Measurements from ENCODE around the gene TLR6.
"Not testable (repeated sequence)": the region's sequence is repeated elsewhere in the genome, so short reads cannot be mapped to it uniquely, and the experiment has no call there.

The TLR6 gene

DNA sequence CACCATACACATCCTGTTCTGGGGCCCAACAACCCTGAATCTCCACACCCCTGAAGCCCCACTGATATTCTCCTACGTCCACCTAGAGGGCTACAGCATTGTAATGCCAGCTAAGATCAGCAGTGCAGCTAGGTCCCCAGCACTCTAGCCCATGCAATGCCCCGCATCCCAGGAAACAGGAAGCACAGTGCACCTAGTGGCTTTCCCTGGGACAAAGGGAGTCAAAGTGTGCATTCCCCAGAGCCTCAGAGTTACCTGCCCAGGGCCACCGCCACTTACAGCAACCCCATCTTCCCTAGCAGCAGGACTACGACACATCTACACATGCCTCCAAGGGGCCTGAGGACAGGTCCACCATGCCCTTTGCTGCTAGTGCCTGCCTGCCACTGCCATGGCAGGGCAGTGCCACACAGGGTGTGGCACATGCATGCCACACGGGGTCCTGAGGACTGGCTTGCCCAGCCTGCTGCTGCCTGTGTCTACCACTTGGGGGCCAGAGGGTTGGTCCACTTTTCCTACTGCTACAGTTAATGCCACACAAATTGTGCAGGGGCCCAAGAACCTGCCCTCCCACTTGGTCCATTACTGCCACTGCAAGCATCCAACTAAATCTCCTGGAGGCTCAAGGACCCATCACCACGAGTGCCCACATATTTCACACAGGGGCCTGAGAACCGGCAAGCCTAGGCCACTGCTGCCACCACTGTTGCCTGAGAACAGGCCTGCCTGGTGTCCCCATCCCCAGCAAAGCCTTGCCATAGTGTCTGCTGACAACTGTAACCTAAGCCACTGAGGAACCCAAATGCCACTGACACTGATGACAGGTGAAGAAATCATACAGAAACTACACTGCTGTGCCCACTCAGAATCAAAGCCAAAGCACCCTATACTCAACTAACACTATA, 23.7 kb downstream of the TLR6 start:
- no peak for DNase-seq
- intact Hi-C loops (cut with DNase I), result no loop called here

DNA sequence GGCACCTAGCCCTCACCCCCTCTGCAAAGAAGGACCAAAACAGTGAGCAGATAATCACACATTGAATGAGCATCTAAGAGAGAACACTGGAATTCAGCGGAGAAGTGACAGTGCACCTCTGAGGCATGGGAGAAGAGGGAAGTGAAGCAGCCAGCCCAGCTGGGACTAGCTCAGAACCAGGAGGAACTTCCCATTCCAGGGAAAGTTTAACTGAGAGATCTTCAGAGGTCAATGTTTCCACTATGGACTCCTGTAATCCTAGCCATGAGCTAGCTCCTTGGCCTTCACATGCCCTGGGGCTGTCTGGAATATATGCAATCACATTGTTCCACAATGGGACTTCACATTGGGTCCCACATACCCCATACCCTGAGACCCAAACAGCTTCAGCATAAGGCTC, 24.4 kb downstream of the TLR6 start:
- intact Hi-C loops (cut with DNase I), result no loop called here
- no peak for DNase-seq

DNA sequence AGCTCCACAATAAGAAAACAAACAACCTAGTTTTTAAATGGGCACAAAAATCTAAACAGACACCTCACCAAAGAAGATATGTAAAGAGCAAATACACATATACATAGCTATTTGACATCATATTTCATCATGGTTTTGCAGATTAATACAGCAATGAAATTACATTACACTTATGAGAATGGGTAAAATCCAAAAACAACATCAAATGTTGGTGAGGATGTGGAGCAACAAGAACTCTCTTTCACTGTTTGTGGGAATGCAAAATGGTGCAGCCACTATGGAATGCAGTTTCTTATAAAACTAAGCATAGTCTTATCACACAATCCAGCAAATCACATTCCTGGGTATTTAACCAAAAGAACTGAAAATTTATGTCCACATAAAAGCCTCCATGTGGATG, 25.0 kb downstream of the TLR6 start:
- intact Hi-C loops (cut with DNase I), result no loop called here
- no peak for DNase-seq

DNA sequence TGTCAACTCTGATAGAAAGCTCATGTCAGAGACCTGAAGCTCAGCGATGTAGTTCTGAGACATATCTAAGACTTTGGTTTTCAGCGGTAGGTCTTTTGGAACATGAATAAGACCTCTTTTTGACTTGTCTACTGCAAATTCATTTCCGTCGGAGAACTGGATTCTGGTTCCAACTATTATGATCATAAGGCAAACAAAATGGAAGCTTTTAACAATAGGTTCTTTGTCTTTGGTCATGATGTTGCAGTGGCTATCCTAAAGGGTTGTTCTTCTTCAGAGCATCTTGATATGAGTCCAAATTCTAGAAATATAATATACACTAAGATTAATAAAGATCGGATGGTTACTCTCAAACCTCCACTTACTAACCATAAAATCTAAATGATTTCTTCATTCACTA, 27.4 kb downstream of the TLR6 start:
- no peak for DNase-seq
- intact Hi-C loops (cut with DNase I), result no loop called here

DNA sequence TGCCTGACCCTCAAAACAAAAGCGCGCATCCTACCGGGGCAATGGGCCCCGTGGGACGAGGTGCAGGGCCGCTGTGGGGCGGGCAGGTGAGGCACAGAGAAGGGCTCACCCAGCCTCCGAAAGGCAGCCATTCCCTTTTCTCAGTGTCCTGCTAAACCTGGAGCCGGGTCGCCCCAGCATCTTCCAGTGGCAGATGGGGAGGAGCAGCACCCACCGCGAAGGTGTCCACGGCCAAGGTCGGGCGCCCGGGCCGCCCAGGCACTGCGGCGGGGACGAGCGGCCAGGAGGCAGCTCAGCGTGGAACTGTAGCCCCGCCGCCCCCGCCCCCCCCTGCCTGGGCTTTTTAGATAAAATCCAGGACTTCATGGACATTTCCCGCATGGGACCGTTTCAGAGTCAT, 32.9 kb downstream of the TLR6 start:
- DNase-seq, result no peak

DNA sequence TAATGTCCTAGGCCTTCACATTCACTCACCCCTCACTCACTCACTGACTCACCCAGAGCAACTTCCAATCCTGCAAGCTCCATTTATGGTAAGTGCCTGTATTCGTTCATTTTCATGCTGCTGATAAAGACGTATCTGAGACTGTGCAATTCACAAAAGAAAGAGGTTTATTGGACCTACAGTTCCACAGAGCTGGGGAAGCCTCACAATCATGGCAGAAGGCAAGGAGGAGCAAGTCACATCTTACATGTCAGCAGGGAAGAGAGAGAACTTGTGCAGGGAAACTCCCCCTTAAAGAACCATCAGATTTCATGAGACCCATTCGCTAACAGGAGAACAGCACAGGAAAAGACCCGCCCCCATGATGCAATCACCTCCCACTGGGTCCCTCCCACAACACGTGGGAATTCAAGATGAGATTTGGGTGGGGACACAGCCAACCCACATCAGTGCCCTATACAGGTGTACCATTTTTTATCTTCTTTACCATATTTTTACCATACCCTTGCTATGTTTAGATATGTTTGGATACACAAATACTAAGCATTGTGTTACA, 33.8 kb downstream of the TLR6 start:
- no peak for DNase-seq
- intact Hi-C loops (cut with DNase I), result no loop called here

More for the DNA sequence above, 32.9 kb downstream of the TLR6 start:
- intact Hi-C loops (cut with DNase I), result no loop called here

DNA sequence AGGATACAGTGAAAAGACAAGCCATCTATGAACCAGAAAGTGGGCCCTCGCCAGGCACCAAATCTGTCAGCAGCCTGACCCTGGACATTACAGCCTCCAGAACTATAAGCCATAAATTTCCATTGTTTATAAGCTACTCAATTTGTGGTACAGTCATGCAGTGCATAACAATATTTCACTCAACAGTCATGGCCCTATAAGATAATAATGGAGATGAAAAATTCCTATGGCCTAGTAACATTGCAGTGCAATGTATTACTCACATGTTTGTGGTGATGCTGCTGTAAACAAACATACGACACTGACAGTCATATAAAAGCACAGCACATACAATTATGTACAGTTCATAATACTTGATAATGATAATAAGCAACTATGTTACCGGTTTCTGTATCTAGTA, 34.9 kb downstream of the TLR6 start:
- DNase-seq, result no peak
- intact Hi-C loops (cut with DNase I), result no loop called here

DNA sequence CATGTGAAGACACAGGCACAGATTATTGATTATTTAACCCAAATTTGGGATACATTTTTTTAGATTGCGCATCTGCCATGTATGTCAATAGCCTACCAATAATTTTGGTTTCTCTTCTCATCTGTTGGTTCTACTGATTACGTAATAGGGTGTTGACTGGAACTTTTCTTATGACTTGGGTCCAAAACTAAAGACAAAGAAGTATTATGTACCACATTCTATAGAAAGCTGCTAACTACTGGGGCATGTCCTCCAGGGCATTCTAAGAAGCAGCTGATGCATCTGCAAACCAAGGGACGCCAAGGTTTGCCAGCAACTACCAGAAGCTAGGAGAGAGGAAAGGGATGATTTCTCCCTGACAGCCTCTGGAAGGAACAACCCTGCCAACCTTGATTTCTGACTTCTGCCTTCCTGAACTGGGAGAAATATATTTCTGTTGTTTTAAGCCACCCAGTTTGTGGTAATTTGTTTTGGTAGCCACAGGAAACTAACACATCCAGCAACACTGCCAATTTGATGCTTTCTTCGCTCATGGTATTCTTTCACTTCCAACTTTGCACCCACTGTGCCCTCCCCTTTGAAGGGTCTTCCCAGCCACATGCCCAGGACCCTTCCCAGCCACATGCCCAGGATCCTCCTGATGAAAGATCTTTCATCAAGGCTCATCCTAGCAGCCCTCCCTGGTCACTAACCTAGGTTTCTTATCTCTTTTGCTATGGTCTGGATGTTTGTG, 36.1 kb downstream of the TLR6 start:
- DNase-seq, result no peak
- intact Hi-C loops (cut with DNase I), result no loop called here

DNA sequence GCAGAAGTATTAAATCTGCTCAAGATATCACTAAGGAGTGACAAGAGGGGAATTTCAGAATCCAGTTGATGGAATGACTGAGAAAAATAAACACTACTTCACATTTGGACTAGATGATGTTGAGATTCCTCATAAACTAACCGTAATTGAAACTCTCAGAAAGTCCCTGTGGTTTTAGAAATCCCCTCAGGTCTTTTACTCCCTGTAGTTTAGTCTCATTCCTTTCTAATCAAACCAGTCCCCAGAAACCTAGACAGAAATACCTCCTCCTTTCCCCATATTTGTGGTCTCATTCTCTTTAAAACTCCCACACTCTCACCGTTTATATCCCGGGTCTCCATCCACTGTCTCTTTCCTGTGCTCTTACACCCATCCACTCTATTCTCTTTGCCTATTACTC, 37.0 kb downstream of the TLR6 start:
- intact Hi-C loops (cut with DNase I), result no loop called here
- DNase-seq, result no peak

DNA sequence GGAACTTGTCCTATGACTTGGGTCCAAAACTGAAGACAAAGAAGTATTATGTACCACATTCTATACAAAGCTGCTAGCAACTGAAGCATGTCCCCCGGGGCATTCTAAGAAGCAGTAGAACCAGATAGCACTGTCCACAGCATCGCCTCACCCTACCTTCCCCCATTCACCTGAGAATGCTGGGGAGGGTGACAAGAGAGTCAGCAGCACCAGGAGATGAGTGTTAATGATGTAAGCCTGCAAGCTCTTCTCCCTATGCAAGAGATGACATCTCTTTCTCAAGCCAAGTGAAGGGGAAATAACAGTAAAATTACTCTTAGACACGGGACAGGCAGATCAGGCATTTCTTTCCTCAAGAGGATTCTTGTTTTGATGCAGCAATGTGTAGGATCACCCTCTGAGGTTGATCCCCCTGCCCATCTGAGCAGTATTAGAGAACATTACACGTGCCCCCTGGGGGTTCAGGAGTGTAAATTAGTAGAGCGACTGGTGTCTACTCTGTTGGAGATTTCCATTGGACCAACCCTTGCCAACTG, 38.1 kb downstream of the TLR6 start:
- no peak for DNase-seq
- intact Hi-C loops (cut with DNase I), result no loop called here

DNA sequence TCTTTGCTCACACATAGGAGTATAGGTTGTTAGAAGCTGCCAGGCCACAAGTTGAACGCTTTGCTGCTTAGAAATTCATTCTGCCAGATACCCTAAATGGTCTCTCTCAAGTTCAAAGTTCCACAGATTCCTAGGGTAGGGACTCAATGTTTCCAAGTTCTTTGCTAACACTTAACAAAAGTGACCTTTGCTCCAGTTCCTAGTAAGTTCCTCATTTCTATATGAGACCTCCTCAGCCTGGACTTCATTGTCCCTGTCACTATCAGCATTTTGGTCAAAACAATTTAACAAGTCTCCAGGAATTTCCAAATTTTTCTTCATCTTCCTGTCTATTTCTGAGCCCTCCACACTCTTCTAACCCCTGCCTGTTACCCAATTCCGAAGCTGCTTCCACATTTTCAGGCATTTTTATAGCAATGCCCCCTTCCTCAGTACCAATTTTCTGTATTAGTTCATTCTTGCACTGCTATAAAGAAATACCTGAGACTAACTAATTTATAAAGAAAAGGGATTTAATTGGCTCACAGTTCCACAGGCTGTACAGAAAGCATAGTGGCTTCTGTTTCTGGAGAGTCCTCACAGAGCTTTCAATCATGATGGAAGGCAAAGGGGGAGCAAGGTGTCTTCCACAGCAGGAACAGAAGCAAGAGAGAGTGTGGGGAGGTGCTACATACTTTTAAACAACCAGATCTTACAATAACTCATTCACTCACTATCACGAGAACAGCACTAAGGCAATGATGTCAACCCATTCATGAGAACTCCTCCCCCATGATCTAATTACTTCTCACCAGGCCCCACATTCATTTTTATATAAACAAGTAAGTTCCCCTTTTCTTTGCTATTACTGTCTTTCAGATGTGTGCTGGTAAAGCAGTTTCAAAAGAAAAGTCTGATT, 40.5 kb downstream of the TLR6 start:
- peak in 2 of 42 donors; percentile 25 to 55 for DNase-seq
- intact Hi-C loops (cut with DNase I), result no loop called here

DNA sequence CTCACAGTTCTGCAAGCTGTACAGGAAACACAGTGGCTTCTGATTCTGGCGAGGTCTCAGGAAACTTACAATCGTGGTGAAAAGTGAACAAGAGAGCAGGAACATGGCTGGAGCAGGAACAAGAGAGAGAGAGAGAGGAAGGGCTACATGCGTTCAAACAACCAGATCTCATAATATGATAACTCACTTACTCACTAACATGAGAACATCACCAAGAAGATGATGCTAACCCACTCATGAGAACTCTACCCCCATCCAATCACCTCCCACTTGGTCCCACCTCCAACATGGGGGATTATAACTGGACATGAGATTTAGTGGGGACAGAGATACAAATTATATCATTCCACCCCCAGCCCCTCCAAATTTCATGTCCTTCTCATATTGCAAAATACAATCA, 42.2 kb downstream of the TLR6 start:
- intact Hi-C loops (cut with DNase I), result no loop called here
- no peak for DNase-seq

DNA sequence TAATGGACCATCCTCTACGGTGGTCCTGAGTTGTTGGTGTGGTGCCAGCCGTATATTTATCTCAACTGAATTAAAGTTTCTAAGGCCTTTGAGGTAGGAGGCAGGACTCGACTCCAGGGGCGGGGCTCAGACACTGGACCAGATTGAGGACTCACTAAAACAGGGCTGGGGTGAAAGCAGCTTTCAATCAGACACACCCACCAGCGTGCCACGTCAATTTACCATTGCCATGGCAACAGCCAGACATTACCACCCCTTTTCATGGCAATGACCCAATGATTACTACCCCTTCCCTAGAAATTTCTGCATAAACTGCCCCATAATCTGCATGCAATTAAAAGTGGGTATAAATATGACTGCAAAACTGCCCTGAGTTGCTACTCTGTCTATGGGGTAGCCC, 45.3 kb downstream of the TLR6 start:
- intact Hi-C loops (cut with DNase I), result no loop called here
- DNase-seq, result no peak

DNA sequence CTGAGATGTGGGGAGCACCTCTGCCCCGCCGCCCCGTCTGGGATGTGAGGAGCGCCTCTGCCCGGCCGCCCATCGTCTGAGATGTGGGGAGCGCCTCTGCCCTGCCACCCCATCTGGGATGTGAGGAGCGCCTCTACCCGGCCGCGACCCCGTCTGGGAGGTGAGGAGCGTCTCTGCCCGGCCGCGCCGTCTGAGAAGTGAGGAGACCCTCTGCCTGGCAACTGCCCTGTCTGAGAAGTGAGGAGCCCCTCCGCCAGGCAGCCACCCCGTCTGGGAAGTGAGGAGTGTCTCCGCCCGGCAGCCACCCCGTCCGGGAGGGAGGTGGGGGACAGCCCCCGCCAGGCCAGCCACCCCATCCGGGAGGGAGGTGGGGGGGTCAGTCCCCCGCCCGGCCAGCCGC, 49.2 kb downstream of the TLR6 start:
- intact Hi-C loops (cut with DNase I); DNase-seq: not testable (repeated sequence)

DNA sequence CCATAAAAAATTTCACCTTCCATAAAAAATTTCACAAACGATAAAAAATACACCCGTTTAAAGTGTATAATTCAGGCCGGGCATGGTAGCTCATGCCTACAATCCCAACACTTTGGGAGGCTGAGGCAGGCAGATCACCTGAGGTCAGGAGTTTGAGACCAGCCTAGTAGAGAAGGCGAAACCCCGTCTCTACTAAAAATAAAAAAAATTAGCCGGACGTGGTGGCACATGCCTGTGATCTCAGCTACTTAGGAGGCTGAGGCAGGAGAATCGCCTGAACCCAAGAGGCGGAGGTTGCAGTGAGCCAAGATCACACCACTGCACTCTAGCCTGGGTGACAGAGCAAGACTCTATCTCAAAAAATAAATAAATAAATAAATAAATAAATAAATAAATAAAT, 50.4 kb downstream of the TLR6 start:
- intact Hi-C loops (cut with DNase I); DNase-seq: not testable (repeated sequence)

DNA sequence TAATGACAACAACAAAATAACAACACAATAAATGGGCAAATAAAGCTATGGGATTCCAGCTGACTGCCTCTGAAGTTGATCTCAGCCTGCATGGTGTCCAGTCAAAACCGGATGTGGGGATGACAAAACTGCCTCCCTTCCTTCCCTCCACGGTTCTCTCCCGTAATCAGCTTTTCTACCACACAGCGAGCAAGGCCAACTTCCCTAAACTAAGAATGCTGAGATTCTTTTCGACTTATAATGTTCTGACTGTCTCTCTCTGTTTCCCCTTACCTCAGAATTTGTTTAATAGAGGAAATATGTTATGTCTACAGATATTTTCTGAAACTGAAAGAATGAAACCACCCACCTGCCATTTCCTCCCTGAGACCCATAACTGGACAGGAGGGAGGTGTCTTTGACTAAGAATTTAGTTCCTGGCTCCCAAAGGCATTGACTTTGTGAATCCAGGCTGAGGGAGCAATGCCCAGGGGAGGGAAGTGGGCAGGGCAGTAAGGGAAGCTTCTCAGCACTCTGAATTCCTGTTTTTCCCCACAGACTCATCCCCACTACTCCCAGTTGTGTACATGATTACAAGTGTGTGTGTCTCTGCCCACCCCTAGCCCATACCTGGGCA, 51.0 kb downstream of the TLR6 start:
- intact Hi-C loops (cut with DNase I), result no loop called here
- DNase-seq, result peak in 25 of 42 donors; percentile 9 to 64 (median 38)

DNA sequence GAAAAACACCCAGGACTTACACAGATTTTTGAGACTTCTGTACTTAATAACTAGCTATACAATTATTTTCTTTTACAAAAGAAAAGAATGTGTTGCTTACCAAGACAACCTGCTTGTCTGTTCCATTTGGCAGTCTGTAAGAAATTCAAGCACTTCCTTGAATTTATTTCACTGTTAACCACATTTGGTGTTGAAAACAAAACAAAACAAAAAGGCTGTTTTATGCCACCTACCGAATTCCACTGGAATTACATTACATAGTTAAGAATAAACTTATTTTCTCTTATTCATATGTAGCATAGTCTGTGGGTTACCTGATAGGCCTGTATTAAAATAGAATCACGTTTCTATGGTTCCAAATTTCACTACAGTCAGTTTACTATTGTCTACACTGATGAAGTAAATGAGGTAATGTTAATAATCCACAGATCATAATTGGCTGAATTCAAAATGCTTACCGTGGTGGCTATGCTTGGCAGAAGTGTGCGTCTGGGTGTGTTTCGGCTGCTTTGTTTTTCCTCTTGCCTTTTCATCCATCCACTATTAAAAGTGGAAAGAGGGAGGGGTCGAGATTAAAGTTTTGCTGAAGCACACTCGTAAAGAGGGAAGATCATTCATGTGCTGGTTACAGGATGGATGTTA, 51.8 kb downstream of the TLR6 start, which contains the start of gene TLR1:
Gene TLR1 (minus strand): TSS at position 138 of the 642 bp plus-strand sequence. CDS start 5,960 bp downstream, outside the sequence.
- intact Hi-C loops (cut with DNase I), result no loop called here
- DNase-seq, result peak in 1 of 42 donors; percentile 34
